GM18868 (cell line): ENCODE data around the gene TNFRSF8.
"Not testable (repeated sequence)": the region's sequence is repeated elsewhere in the genome, so short reads cannot be mapped to it uniquely, and the experiment has no call there.

Source experiments
- ATAC-seq: cut with Tn5 transposase; IDR thresholded peaks from one replicate; pipeline ENCODE4 v1.9.1; 2021; ENCODE audit warnings: mild to moderate bottlenecking, moderate library complexity; ENCODE audit not compliant: unreplicated experiment

The TNFRSF8 gene

DNA sequence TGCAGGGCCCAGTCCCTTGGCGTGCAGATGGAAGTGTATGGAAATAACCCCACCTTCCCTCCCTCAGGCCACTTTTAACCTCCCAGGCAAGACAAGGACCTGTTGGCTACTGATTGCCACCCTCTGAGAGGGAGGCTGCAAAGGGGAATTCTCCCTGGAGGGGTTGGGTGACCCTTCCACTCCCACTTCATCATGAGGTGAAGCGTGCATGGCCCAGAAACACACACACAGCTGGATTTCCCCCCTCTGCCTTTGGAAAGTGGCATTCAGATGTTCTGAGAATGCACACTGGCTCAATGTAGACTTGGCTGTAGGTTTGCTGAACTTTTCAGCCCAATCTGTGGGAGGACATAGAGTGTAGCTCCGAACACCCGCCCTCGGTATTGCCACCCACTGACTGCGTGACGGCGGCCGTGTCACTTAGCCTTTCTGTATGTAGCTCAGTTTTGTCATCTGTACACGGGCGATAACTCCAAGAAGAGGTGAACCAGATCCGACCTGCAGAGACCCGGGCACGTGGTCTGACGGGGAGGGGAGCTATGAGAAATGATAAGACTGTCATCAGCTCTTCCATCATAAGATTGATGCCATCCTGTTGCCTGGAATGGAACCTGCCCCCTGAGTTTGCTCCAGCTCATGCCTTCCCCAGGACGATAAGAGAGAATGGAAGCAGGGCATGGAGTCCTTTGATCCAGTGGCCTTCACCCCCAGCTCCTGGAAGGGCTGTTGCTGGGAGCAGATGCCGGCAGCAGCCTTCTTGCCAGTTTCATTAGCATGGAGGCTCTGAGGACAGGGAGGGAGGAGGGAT is 24.5 kb upstream of the TNFRSF8 start:
- no peak for ATAC-seq

DNA sequence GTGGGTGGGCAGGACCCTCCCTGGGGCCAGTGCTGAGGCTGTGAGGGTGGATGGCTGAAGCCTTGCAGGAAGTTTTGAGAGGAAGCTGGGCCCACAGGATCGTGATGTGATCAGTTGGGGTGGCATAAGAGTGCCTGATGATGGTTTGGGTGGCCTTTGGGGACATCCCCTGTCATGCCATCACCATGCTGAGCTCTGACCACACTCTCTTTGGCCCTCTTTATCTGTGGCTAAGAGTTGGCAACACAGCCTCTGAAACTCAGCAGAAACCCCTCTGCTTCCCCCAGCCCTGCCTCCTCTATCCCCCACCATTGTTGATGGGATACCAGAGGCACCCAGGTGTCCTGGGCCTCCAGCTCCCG is 24.0 kb upstream of the TNFRSF8 start:
- ATAC-seq: no peak

DNA sequence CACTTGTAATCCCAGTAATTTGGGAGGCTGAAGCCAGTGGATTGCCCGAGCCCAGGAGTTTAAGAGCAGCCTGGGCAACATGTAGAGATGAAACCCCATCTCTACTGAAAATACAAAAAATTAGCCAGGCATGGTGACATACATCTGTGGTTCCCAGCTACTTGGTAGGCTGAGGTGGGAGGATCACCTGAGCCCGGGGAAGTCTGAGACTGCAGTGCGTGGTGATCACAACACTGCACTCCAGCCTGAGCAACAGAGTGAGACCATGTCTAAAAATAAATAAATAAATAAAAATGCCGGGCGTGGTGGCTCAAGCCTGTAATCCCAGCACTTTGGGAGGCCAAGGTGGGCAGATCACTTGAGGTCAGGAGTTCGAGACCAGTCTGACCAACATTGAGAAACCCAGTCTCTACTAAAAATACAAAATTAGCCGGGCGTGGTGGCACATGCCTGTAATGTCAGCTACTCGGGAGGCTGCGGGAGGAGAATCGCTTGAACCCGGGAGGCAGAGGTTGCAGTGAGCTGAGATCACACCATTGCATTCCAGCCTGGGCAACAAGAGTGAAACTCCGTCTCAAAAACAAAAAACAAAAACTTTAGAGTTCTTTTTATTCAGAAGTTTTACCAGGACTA is 23.2 kb upstream of the TNFRSF8 start:
- ATAC-seq: peak; percentile 57

DNA sequence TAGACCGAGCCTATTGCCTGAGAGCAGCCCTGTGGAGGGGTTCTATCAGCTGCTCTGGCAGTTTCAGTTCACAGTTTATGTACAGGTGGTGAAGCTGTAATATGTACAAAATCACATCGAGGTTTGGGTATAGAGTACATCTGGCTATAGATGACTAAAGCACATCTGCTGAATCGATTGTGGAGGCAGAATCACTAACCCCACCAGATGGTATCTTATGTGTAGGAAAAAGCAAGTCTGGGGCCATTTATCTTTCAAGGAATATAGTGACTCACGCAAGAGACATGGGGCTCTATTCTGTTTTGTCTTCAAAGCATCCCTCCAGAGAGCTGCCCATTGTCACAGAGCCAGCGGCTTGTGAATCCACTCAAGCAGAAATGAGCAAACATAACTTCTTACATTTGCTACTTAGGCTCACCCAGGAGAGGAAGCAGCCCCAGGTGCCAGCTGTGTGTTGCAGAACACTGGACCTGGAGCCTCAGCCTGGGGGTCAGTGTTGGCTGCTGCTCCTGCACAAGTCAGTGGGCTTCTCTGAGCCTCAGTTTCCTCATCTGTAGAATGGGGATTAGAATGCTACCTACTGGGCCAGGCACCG is 22.5 kb upstream of the TNFRSF8 start:
- ATAC-seq: peak; percentile 70

DNA sequence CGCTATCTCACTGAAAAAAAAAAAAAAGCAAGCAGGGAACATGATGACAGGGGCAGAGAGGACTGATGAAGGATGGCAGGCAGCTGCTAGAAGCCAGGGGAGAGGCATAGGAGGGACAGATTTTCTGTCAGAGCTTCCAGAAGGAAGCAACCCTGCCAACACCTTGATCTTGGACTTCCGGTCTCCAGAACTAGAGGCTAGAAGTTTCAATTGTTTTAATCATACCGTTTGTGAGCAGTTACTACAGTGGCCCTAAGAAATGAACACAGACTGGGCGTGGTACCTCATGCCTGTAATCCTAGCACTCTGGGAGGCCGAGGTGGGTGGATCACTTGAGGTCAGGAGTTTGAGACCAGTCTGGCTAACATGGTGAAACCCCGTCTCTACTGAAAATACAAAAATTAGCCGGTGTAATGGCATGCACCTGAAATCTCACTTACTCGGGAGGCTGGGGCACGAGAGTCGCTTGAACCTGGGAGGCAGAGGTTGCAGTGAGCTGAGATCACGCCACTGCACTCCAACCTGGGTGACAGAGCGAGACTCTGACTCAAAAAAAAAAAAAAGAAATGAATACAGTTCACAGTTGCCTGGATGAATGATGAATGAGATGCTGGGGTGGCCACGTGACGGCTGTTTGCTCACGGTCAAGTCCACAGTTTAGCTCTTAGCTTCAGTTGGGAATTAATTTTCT is 18.8 kb upstream of the TNFRSF8 start:
- not testable (repeated sequence) for ATAC-seq

DNA sequence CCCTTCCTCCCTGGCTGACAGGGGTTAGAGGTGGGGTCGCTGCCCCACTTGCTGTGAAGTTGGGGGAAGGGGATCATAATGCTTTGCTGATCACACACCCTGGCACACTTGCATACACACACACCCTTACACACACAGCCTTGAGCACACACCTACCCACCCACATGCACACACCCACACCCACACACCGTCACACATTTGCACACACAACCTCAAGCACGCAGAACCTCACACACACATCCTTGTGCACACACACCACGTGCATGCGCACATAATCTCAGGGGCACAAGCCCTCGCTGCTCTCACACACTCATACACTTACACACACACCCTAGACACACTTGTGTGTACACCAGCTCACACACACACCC is 16.4 kb upstream of the TNFRSF8 start:
- ATAC-seq: no peak

DNA sequence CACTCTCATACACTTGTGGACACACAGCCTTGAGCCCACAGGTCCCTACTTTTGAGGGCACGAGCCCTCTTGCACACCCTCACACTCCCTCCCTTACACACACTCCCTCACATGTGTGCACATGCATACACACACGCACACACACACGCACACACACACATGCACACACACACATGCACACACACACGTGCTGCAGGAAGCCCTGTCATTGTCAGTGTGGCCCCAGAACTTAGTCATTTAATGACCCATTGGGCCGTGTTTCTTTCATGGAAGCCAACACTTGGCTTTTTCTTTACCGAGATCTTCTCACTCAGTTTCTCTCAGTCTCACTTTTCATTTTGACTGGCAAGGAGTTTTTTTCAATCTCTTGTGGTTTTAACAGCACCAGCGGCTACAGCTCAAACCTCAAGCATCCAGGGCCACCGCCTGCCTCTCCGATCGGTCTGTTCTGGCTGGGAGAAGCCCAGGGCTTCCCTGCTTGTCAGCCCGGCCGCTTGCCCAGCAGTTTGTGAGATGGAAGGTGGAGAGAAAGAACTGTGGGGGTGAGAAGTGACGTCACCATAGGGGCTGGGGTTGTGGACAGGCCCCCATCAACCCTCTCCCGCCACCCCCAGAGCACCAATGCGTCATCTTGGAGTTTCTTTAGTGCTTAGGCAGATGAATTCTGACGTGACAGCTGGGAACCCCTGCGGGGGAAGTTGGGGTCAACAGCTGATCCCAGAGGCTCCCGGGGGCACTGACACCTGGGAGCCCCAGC is 15.8 kb upstream of the TNFRSF8 start:
- peak; percentile 38 for ATAC-seq

DNA sequence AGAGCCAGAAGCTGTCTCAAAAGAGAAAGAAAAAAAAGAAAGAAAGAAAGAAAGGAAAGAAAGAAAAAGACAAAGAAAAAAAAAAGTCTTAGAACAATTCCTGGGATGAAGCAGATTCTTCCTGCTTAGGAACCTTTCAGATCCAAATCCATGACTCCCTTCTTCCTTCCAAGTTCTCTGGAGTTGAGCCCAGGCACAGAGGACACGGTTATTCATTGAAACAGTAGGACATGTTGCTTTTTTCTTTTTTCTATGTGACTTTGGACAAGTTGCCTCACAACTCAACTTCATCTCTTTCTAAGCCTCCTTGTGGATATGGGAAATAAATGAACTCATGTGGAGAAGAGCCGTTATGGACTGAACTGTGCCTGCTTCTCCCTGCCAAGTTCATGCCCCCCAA is 14.7 kb upstream of the TNFRSF8 start:
- ATAC-seq: no peak

DNA sequence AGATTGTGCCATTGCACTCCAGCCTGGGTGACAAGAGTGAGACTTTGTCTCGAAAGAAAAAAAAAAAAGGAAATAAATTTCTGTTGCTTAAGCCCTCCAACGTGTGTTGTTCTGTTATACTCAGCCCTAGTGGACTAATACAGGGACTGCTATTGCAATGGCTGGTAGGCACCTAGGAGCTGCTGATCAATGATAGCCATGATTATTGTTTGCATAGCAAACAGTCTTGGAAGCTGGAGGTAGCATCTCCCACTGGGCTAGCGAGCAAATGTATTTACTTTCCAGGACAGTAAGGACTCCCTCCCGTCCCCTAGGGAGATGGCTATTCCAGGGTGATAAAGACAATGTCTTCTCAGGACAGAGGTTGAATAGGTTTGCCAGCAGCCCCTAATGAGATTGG is 13.5 kb upstream of the TNFRSF8 start:
- ATAC-seq: no peak

DNA sequence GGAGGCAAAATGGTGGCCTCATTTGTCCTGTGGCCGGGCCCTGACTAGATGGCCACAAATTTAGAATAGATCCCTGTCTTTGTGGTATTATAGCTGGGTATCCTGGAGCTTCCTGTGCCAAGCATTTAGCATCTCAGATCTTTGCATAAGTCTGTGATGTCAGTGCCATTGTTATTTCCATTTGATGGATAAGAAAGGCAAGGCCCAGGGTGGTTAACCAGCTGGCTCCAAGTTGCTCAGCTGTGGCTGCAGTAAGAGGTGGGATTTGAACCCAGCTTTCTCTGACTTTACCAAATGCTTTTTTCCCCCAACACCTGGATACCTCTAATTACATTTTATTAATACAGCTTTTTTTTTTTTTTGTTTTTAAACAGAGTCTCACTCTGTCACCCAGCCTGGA is 11.7 kb upstream of the TNFRSF8 start:
- no peak for ATAC-seq

DNA sequence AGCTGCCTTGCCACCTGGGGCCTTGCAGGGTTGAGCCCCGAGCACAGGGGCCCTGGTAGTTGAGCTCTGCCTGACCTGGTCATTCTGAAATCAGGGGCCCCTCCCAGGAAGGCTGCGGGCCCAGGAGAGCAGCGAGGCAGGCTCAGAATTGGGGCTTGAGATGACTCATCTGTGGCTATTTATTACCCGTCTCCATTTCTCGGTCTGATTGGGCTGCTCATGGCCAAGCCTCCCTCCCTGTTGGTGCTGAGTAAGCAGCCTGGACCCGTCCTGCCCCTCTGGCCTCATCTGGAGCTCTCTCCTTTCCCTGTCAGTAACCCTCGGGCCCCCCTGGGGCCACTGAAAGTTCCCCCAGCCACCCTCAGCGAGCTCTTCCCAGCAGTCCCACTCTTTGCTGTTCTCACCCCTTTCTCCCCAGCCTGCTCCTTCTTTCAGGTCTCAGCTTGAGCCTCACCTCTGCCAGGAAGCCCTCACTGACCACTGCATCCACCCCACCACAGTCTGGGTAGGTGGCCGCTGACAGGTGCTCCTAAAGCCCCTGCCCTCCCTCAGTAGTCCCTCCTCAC is 11.0 kb upstream of the TNFRSF8 start:
- peak; percentile 64 for ATAC-seq

DNA sequence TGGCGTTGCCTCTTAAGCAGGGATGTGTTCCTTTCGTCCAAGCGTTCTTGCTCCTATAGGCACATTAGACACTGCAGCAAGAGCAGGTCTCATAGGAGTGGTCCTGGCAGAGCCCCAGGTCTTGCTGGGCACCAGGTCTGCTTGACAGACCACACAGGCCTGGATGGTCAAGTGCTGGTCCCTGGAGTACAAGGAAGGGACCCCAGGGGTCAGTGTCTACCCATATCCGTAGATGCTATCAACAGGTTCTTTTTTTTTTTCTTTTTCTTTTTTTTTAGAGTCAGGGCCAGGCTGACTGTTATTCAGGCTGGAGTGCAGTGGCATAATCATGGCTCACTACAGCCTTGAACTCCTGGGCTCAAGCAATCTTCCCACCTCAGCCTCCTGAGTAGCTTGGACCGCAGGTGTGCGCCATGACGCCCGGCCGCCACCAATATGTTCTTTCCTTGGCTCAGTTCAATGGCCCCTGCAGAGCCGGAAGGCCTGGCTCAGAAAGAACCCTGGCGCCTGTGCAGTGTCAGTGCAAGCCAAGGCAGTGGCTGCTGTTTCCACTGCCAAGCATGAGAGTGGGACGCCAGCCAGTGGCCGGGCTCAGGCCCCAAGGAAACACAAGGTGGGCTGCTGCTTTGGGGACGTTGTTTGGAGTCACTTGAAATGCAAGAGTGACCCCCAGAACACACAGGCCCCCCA is 10.0 kb upstream of the TNFRSF8 start:
- no peak for ATAC-seq

DNA sequence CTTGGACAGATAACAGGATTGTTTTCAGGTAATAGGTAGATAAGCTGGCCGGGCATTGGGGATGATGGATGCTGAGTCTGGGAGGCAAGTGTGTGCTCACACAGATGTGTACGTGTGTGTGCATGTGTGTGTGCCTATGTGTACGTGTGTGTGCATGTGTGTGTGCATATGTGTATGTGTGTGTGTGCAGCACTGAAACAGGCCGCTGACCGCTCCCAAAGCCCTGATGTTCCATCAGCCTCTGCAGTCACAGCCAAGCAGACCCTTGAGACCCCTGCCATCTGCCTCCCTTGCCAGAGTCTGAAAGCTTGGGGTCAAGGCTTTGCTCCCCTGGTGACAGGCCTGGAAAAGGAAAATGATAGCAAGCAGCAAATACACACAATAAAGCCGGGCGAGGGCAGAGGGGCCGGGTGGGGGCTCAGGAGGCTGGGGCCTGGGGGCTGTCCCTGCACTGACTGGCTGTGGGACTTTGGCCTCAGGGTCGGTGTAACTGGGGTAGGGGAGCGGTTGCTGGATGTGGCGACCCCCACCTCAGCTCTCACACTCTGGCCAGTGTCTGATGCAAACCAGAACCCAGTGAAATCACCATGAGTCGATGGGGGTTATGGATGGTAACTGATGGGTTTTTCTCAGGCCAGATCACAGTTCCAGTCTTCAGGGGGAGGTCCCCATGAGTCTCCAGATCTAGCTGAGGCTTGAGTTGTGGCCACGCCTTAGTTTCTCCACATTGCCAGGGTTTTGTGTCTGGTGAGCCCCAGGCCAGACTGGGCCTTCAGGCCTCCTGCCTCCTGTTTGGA is 9.2 kb upstream of the TNFRSF8 start:
- ATAC-seq: no peak

DNA sequence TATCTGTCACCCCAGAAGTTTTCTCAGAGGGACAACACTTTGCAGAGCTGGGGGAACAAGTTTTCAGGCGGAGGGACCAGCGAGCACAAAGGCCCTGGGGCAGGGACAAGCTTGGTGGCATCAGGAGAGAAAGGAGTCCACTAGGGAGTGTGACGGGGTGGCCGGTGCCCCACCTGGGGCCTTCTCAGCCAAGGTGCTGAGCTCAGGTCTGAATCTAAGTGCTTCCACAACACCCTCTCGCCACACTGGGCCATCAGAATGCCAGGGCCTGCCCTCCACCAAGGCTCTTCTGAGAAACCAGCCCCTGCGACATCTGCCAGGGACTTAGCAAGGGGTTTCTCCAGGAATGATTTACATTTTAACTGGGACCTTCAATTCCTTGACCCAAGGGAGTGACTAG is 7.8 kb upstream of the TNFRSF8 start:
- no peak for ATAC-seq

DNA sequence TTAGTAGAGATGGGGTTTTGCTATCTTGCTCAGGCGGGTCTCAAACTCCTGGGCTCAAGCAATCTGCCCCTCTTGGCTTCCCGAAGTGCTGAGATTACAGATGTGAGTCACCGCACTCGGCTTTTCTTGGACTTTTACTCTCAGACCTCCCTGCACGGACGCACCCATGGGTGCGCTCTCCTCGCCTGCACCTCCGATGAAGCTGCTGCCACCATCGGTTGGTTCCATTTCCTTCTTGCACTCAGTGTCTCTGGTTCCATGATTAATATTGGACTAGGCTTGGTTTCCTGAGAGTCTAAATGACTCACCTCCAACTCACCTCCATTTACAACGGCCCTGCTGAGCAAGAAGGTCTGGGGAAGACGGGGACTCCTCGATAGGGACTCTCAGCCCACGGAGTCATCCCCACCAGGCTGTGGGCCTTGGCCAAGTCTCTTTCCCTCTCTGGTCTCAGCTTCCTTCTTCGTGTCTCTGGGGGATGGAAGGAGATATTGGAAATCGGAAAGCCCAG is 6.7 kb upstream of the TNFRSF8 start:
- ATAC-seq: no peak

DNA sequence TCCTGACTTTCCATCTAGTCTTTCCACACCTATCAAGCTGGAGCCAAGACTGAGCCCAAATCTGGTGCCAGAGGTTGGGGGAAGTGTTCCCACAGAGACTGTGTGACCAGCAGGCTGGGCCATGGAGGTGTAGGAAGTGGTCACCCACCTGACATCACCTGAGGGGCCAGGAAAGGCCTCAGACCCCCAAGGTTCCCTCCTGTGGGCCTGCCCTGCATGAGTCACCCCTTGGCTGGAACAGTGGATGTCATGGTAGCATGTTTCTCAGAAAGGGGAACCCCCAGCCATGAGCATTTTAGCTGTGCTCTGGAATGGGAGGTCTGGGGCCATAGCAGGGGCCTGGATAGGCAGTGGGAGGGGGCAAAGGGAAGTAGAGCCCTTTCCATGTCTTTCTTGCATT is 5.7 kb upstream of the TNFRSF8 start:
- ATAC-seq: no peak

DNA sequence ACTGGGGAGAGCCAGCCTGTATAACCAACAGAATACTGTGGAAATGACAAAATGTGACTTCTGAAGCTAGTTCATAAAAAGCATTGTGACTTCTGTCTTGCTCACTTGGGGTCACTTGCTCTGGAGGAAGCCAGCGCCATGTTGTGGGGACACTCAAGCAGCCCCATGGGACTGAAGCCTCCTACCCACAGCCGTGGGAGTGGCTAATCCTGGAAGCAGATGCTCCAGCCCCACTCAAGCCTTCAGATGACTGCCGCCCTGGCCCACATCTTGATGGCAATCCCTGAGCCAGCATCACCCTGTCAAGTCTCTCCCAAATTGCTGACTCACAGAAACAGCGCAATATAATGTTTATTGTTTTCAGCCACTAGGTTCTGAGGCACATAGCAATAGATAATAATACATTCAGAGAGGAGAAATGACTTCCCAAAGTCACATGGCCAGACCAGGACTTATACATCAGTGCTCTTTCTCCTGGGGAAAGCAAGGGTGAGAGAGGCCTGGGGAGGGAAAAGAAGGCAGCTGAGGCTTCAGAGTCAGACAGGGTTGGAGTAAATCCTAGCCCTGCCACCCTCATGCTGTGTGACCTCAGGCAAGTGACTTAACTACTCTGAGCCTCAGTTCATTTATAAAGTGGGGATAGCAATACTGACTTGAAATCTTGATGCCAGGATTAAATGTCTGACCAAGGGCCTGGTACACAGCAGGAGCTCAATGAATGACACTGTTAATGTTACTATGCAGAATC is 5.0 kb upstream of the TNFRSF8 start:
- no peak for ATAC-seq

DNA sequence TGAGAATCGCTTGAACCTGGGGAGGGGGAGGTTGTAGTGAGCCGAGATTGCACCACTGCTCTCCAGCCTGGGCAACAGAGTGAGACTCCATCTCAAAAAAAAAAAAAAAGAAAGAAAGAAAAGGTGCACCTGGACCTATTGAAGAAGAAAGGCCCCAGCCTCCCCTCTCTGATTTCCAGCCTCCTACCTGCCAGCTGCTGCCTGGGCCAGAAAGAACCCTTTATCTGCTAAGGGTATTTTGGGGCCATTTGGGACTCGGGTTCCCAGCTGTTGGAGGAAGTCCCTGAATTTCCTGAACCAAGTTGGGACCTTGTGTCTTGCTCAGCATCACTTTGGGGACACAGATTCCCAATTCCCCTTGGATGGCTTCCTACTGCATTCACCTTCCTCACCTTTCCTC is 3.9 kb upstream of the TNFRSF8 start:
- ATAC-seq: no peak
